NCI-H1436 (cell line): Measurements from ENCODE around the gene RANBP3.

ENCODE experiments used
- DNase-seq: peaks from one replicate; lab custom pipeline; 2025; lab: John Stamatoyannopoulos, UW

RANBP3 gene

DNA sequence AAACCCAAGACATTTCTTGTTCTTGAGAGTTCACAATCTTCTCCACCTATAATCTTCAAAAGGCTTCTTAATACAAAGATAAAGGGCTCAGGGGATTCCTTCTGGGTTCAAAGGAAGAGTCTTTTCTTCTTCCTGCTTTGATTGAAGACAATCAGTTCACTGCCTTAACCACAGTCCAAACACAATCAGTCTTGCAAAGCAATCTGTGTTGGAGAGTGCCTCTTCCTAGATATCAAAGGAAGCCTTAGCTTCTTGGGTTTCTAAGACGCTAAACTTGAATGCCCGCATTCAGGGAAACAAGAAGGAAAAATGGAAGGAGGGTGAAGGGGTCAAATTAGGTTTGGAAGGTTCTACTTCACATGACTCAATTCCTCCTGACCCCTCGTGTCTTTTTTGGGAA lies 27.2 kb downstream of the RANBP3 start:
- DNase-seq, result no peak

DNA sequence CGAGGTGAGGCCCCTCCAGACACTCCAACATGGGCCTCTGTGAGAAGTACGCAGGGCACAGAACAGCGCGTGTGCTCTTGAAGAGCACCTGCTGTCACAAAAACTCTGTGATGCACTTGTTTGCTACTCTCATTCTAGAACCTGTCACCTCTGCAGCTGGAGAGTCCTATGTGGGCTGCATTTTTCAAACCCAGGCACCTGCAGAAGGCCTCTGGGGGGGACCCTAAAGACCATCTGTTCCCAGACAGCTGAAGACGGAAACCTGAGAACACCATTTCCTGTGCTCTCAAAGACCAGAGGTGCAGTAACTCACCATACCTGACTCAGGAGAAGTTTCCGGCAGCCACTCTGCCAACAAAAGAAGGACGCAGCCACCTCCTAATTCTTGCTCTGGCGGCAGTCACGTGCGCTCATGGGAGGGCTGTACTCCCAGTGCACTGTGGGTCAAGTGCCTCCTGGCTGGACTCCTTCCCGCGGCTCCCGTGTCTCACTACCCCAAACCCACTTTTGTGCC lies 28.1 kb downstream of the RANBP3 start:
- peak; percentile 72 for DNase-seq

DNA sequence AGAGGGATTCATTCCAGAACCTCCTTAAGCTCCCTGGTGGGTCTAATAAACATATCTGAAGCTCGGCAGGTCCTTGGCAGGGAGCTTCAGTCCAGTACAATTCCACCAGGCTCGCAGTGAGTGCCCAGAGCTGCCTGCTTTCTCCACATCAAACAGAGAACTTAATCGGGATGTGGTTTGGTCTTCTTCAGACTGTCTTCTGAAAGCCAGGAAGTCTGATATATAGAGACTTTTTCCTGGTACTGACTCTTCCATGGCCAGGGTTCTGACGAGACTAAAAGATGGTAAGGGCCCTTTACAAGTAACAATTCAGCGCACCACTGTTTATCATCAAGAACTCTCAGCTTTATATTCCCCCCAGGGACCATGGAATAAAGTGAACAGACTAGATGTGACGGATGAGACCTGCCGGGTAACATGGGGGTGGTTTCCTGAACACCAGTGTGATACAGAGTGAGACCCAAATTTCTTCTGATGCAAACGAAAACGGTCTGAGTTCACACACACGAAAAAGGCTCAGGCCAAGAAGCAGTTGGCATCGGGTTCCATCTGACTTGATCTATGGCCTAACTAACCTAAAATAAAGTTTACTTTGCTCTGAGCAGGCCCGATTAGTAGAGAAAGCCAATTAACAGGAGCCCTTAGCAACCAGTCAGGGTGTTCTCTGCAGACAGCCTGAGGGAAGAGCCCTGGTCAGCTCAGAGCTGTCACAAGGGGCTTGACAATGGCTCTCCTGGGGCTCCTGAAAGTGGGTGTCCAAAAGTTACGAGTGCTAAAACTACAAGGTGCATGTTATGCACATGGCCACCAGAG lies 29.0 kb downstream of the RANBP3 start:
- DNase-seq, result no peak

DNA sequence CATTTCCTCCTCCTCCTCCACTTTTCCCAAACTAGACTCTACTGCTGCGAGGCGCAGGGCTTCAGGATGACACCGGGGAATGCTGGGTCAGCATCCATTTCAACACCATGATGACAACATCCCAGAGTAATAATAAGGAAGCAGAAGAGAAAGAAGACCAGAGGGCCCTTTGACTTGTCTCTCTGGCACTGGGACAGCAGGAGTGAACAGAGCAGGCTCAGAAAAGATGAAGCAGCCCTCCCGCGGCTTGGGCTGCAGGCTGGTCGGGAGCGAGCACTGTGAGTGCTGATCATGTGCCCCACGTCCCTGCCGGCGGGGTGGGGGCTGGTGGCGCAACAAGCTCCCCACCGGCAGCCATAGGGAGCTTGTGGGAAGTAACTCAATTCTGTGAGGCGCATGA lies 30.5 kb downstream of the RANBP3 start:
- DNase-seq, result no peak

DNA sequence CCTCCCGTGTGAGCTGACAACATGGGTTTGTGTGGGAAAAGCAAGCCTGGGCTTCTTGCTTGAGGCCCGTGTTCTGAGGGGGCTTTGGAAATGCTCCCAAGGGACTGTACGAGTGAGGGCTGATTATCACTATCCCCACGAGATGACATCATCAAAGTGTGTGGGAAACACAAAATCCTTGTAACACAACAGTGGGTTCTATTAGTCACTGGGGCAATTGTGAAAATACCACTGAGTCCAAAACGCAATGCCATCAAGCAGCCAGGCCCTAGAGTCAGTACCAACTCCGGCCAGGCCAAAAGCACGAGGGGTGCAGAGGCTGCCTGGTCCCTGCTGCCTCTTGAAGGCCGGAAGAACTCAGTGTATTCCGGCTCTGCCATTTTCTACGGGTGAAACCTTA lies 34.3 kb downstream of the RANBP3 start:
- DNase-seq, result no peak

DNA sequence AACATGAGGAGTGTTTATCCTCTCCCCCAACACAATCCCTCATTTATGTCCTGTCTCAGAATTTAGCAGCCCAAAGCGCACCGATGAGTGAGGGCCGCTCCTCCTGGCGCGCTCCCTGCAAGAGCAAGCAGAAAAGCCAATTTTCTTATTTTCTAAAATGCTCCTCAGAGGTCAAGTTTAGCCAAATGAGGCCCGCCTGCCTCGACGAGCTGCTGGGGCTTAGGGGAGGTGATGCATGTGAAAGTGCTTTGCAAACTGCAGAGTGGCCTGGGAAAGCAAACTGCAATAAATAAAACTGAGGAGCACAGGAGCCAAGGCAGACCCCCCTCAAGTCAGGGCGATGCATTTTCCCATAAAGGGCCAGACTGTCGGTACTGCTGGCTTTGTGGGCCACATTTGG lies 34.9 kb downstream of the RANBP3 start:
- no peak for DNase-seq

DNA sequence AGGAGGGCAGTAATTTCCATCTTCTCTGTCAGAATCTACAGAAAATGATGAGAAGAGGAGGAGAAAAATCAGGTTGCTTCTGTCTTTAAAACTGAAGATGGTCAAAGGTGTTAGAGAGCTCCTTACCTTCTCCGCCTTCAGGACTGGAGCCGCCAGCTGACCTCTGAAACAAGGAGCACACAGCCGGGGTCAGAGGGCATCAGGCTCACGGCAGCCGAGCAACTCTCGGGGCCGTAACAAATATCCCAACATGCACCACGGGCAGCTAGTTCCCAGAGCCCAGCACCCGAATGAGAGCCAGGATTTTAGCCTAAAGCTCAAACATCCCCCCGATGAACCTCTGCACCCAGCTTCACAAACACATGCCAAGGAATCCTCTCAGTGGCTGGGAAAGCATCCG lies 36.3 kb downstream of the RANBP3 start:
- no peak for DNase-seq

DNA sequence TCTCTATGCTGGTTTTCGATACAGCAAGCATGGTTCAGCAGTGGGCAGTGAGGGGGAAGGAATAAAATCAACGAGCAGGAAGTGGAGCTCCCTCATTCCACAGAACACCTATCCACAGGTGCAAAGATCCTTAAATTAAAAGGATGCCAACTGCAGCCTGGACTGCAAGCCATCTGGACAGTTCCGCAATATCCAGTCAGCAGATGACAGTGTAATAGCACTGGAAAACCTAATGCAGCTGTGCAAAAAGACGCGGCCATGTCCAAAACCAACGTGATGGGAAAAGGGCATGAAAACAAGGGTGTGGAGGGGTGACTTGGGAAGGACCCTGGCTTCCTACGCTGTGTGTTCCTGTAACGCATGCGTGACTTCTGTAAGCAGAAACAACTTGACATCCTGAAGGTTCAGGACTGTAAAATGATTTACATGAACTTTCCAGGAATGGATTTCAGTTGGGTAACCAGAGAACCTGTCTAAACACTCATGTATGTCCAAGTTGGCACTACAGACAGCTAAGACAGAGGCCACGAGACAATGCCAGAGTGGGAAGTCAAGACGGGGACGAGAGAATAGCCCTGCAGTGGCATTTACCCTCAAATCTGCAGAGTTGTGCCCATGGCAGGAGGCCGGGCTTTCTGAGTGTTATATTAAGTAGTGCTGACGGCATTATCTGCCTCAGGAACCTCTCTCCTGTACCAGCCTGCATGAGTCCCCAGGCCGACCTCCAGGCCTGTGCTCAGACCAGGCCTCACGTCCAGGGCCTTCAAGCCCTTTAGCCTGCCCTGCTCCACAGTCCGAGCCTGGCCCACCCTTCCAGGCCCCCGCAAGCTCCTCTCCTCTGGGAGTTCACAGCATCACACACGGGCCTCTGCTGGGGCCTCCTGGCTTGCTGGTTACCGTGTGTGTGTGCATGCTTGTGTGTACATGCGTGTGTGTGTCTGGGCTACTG lies 37.4 kb downstream of the RANBP3 start:
- no peak for DNase-seq

DNA sequence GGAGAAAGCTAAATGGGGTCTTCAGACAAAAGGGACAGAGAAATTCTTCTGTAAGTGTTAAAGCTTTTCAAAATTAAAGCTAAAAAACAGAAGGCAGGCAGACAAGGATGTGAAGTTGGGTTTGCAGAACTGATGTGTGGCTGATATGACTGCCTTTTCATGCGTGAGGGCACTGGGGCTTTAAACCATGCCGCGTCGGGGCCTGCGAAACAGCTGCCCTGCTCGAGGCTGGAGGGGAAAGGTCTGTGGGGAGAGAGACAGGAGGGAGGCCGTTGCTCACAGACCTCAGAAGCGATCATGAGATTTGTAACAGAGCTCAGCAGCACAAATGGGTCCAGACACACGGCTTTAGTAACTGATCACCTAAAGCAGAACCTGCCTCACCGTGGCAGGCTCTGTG lies 40.4 kb downstream of the RANBP3 start:
- no peak for DNase-seq

DNA sequence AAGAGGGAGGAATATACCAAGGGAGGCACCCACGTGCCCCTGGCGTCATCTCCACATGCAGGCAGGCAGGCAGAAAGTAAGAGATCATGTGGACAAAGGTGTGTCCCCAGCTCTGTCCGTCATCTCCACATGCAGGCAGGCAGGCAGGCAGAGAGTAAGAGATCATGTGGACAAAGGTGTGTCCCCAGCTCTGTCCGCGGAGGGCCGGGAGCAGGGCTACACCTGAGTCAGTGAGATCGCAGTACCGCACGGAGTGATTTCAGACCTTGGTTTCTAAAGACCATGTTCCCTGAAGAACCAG lies 41.7 kb downstream of the RANBP3 start:
- no peak for DNase-seq

DNA sequence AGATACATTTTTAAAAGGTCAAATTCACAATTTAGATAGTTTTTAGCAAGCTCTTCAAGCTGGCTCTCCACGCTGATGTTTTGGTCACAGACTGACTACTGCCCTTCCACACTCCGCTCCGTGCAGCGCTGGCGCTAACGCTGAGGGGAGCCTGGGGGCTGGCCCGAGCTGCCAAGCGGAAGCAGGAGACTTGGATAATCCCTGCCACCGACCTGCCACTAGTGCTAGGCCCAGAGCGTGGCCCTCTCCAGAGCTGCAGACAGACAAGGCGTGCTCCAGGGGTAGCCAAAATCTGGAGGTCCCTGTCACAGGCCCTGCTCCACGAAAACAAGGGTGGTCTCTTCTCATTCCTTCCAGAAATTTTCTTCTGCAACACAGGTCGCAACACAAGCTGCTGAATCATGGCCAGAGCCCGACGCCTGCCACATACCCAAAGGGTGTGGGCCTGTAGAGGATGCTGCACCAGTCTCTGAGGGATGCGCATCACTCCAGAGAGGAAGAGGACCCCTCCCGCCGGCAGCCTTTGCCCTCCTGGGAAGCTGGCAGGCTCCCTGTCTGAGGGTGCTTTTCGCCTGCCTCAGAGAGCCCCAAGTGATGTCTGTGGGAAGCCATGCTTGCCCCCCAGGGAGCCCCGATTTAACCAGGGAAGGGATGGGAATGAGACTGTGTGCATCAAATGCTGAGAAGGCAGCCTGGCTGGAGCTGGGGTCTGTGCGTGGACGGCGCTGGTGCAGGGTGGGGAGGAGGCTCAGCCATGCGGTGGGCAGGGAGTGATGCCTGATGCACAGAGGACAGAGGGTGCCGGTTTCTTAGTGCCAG lies 42.3 kb downstream of the RANBP3 start:
- no peak for DNase-seq

DNA sequence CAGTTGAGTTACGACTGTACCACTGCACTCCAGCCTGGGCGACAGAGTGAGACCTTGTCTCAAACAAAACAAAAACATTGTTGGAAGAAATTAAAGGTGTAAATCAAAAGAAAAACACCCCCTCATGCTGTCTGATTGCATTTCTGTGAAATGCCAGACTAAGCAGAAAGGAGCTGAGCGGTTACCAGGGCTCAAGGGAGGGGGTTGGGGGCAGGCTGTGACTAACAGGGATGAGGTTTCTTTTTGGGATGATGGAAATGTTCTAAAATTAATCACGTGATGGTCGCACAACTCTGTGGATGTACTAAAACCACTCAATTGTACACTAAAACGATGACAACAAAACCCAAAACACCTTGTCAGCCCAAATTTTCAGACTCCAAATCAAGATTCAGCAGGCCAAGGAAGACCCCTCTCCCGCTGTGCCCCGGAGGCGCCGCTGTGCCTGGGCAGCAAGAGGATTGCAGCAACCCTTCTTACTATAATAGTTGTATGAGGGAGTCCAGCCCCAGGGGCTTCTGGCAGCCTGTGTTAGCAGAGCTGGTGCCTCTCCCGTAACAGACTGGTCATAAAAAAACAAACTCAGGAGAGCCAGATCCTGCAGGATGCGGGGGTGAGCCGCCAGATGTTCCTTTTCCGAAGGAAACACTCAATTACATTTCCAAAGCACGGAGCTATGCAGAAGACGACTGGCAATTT lies 43.0 kb downstream of the RANBP3 start:
- DNase-seq, result no peak

DNA sequence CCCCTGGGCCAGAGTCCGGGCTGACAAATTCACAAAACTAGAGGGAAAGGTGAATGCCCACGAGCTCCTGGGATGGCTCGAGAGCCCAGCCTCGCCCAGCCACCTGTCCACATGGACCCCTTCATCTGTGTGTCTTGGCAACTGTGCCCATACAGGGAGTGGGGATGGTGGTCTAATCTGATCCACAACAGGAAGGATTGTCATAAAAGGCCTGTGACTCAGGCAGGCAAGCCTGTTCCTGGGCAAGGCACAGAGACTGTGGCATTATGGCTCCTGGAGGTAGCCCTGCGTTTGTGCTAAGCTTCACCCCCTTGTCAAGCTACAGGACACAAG lies 43.9 kb downstream of the RANBP3 start:
- DNase-seq, result no peak

DNA sequence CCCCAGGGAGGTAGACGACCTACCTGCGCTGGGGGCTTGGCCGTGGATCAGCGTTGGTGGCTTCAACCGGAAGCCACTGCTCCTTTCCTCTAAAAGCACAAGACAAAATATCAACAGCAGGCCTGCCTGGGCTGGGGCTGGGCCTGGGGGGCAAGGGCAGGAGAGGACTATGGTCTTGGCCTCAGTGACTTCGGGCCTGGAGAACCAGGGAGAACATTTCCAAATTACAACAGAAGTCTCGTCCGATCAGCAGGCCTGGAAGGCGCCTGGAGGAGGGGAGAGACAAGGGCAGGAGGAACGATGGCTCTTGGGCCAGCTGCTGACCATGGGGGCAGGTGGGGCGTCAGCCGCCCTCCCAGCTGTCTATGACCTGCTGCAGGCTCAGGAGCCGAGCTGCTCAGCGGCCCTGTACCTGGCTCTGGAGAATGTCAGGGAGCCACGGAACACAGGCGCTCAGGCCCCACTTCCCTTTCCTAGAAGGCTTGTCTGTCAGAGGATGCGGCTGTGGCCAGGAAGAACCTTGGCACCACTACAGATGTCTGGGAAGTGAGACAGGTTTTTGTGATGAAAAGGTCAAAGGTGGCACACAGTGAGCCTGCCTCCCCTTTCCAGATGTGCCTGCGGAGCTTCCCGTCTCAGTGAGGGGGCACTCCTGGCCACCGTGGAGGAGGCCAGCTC lies 44.4 kb downstream of the RANBP3 start:
- DNase-seq, result no peak

DNA sequence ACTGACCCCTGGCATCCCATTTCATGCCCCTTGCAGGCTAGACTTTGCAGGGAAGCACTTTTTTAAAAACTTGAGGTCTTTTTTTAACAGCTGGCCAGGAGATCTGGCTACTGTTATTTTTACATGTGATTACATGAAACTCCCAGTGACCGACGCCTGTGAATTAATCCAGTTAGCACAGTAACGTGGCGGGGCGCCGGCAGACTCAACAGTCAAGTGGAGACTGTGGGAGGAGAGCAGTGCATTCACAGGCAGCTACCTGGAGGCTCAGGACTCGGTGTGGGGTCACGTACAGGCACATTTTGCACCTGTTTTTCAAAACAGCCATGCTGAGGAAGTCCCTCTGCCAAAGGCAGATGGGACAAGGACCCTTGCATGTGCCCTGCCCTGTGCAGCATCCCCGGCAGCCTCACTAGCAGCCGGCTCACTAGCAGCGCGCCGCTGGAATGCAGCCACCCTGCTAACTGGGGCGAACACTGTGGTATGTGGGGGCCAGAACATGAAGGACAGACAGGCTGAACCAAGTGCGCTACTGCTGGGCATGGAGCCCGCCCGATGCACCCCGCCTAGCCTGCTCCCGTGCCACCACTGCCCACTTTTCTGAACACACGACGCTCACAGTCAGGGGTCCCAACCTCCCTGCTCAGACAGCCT lies 45.2 kb downstream of the RANBP3 start:
- no peak for DNase-seq

DNA sequence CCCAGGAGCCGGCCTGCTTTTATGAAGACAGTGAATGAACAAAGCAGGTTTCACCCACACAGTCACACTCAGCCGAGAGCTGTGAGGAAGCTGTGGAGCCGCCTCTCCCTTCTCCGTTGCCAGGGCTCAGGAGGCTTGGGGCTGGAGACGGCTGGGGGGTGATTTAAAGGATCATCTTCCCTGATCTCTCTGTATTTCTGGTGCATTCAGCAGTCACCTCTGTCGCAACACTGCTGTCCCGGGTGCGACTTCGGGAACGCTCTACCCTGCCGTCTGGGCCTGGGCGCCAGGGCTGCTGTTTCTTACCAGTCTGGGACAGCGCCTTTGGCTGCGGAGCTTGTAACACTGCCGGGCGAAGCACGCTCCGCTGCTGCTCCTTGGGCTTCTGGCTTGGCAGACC lies 45.8 kb downstream of the RANBP3 start:
- no peak for DNase-seq

DNA sequence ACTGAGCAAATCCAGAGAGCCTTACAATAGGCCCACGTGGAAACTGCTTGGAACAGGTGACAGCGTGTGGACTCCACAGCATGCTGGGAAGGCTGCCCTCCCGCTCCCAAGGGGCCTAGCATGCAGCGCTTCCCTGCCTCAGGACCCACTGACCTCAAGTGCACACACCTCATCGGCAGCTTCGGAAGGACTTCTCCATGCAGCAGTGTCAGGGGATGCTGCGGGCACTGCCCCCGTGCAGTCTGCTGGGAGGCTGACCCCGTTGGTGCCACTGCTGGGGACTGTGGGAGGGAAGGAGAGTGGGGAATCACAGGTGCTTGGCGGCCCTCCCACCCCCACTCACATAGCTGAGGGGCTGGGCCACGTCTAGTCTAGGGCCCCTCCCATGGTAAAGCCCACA lies 46.7 kb downstream of the RANBP3 start:
- no peak for DNase-seq

DNA sequence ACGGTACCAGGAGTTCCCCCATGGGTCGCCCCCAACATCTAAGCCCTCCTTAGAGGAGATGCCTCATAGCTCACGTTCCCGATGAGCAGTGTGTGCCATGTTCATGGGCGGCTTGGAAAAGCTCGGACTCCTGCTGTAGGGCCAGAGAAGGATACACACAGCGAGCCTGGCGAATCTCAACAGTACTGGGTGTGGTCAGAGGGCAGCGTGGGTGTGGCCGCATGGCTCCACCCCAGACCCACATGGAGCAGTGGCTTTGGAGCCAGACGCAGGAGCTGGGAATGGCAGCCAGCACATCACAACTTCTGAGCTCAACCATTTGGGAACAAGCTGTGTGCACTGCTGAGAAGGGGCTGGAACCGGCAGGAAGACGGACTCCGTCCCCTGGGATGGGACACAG lies 48.3 kb downstream of the RANBP3 start:
- DNase-seq, result no peak

DNA sequence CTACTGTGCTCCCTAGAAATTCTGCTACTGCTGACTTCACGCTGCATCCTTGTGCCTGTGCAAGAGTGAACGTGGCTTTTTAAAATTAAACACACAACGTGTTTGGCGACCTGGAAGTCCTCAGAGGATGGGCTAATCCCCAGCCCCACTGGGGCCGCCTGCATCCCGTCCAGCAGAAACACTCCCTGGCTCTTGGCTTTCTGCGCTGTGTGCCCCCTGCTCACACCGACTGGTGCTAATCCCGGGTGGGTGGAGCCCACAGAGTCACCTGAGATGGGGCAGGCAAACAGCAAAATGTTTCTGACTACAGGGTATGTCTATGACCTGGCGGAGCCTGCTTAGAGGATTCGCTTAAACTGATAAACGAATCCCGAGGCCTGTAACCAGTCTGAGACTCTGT lies 48.8 kb downstream of the RANBP3 start:
- DNase-seq, result no peak

DNA sequence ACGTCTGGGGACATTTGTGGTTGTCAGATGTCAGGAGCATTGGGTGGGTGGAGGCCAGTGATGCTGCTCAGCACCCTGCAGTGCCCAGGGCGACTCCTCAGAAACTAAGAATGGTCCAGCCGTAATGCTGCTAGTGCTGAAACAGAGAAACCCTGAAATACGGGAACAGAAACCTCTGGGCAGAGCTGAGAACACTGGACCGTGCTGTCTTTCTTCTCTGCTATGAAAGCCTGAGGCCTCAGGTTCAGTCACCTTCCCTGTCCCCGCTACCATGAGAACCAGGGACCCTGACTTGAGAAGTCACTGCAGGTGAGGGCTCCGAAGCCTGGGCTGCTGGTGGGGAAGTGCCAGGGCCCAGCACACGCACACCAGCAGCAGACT lies 50.5 kb downstream of the RANBP3 start:
- no peak for DNase-seq
